Thoracic aorta (tissue), 2 donors: ENCODE data around the gene FSTL4. TPM values are rescaled to one million over a fixed set of nuclear protein-coding genes. Genes with fewer than 3 reads are reported as not detected.

Source experiments
- ATAC-seq: fragments of 150-250 bp; one replicate; pipeline ENCODE4 v1.8.0; 2017; ENCODE audit warnings: low read depth; ENCODE audit not compliant: insufficient number of reproducible peaks, low FRiP score
- DNase-seq: peaks from one replicate; pipeline ENCODE4 v3.0.0-alpha.2; 2020; ENCODE audit warnings: low spot score
- H3K27ac ChIP-seq, 2 donors: fragments of 200-600 bp; sonication (generic); 1 replicate in 1 of 2; 2 replicates in 1 of 2; pipeline ENCODE4 v1.5.1; 2016; ENCODE audit warnings: mild to moderate bottlenecking in 2 of 2, moderate library complexity in 2 of 2
- H3K27me3 ChIP-seq: fragments of 200-600 bp; sonication (generic); replicated peaks from 2 replicates; pipeline ENCODE4 v1.6.0; 2016; ENCODE audit warnings: mild to moderate bottlenecking; ENCODE audit not compliant: insufficient read depth
- H3K36me3 ChIP-seq: fragments of 200-600 bp; sonication (generic); one replicate; pipeline ENCODE4 v1.5.1; 2016
- H3K4me1 ChIP-seq, 2 donors: fragments of 200-600 bp; sonication (generic); 1 replicate in 1 of 2; 2 replicates in 1 of 2; pipeline versions ENCODE4 v1.5.1 to v1.6.0; 2016; ENCODE audit warnings: low read depth in 2 of 2, mild to moderate bottlenecking in 1 of 2; ENCODE audit not compliant: control insufficient read depth in 1 of 2
- H3K4me3 ChIP-seq: fragments of 200-600 bp; sonication (generic); 2 replicates; pipeline ENCODE4 v1.5.1; 2016; ENCODE audit warnings: mild to moderate bottlenecking
- H3K9me3 ChIP-seq: fragments of 200-600 bp; sonication (generic); 2 replicates; pipeline ENCODE4 v1.5.1; 2016
- CTCF ChIP-seq: fragments of 200-600 bp; sonication (generic); IDR thresholded peaks from one replicate; pipeline ENCODE4 v1.5.1; 2019; ENCODE audit warnings: antibody characterized with exemption
- total RNA-seq, 2 donors: library from RNA; depleted of rRNA; stranded (reverse); fragments of >200 nt; gene quantifications; one replicate each; pipeline versions ENCODE4 v1.1.0 to v1.2.3, GENCODE V29; 2016

Gene FSTL4
- total RNA-seq, 2 donors from 2014 or later, result not detected

GRCh38 chr5:133246053-133246370 lies 366.3 kb downstream of the FSTL4 start:
- Histone ChIP-seq H3K27me3 (no peaks in the 10 kb centered on the region), H3K36me3 (no peaks in the 10 kb centered on the region), H3K4me1 (no peaks in the 10 kb centered on the region), H3K9me3 (no peaks in the 10 kb centered on the region), H3K27ac (no peak overlapping the region), H3K4me3 (no peak overlapping the region)
- DNase-seq (no peak), ATAC-seq (no peak)
- TF ChIP-seq CTCF, result no peak

- H3K27ac ChIP-seq, result no peak overlapping the region
- no peak for TF ChIP-seq CTCF
- H3K4me1 ChIP-seq, result no peaks in the 10 kb centered on the region
- DNase-seq (no peak), ATAC-seq (no peak)
- H3K27me3 ChIP-seq, result no peaks in the 10 kb centered on the region
- H3K36me3 ChIP-seq, result no peaks in the 10 kb centered on the region
- no peak overlapping the region for H3K4me3 ChIP-seq
- no peaks in the 10 kb centered on the region for H3K9me3 ChIP-seq
Observed at GRCh38 chr5:133245191-133246052, 366.9 kb downstream of the FSTL4 start.

- no peak for ATAC-seq
- no peak for DNase-seq
Observed at GRCh38 chr5:133244242-133244641, 368.1 kb downstream of the FSTL4 start.

DNA sequence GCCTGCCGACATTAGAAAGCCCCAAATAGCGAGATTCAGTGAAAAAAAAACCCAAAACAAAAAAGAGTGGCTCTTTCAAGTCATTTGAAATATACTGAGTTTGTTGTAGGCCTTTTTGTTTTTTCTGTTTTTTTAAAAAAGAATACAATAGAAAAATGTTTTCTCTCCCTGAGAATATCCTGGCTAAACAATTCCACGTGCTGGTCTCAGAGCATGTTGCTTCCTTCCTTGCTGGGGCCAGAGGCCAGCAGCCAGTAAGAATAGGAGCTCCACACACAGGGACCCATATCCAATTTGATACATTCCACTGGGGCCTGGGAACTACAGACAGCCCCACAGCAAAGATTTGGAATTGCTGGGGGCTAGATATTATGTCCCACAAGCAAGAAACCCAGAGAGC lies 369.1 kb downstream of the FSTL4 start:
- TF ChIP-seq CTCF, result no peak
- ATAC-seq, result no peak
- no peak overlapping the region for H3K4me3 ChIP-seq
- no peak for DNase-seq
- H3K27ac ChIP-seq, result no peak overlapping the region
- H3K36me3 ChIP-seq, result no peaks in the 10 kb centered on the region
- H3K9me3 ChIP-seq, result no peaks in the 10 kb centered on the region
- no peaks in the 10 kb centered on the region for H3K27me3 ChIP-seq
- no peaks in the 10 kb centered on the region for H3K4me1 ChIP-seq

More at GRCh38 chr5:133244242-133244641, 368.1 kb downstream of the FSTL4 start:
- Histone ChIP-seq H3K27me3 (no peaks in the 10 kb centered on the region), H3K9me3 (no peaks in the 10 kb centered on the region), H3K27ac (no peak overlapping the region), H3K36me3 (no peaks in the 10 kb centered on the region), H3K4me3 (no peak overlapping the region), H3K4me1 (no peaks in the 10 kb centered on the region)
- TF ChIP-seq CTCF, result no peak

- no peaks in the 10 kb centered on the region for H3K9me3 ChIP-seq
- DNase-seq, result no peak
- no peak for ATAC-seq
- H3K4me3 ChIP-seq, result no peak overlapping the region
- no peaks in the 10 kb centered on the region for H3K27me3 ChIP-seq
- no peak overlapping the region for H3K27ac ChIP-seq
- no peaks in the 10 kb centered on the region for H3K36me3 ChIP-seq
- TF ChIP-seq CTCF, result no peak
- H3K4me1 ChIP-seq, result no peaks in the 10 kb centered on the region
Observed at GRCh38 chr5:133242221-133242835, 370.0 kb downstream of the FSTL4 start.
